ENCODE data around the gene SCAF8. TPM values are rescaled to one million over a fixed set of nuclear protein-coding genes. Genes with fewer than 3 reads are reported as not detected.

Gene SCAF8
- polyA plus RNA-seq, 1 of the 3 experiments (the other 2 are of a cell fraction): 11.0 TPM

GRCh38 chr6:154842833-154843232 is 109.6 kb downstream of the SCAF8 start:
- ChIA-PET POLR2A (interaction anchor here (0.6 kb wide), 1 partner anchor 59 kb away, joined by 3 read pairs; no protein-coding TSS in a partner anchor), CTCF (no interaction called here)
- peak overlapping the region; percentile 5 to 60; a peak in 3 of 4 replicates for H3K27ac ChIP-seq (ENCODE audit: low read depth in 2 of 2, low read length in 1 of 2)
- DNase-seq: peak; percentile 14
- peaks cover 12 to 28% of the 10 kb centered on the region in 2 experiments; a peak in 3 of 4 replicates for H3K4me1 ChIP-seq (ENCODE audit: control insufficient read depth in 1 of 2, insufficient read depth in 2 of 2, low read depth in 1 of 2, low read length in 1 of 2)
- H2AFZ ChIP-seq (ENCODE audit: low read depth): no peak overlapping the region
- peaks cover 81% of the 10 kb centered on the region for H4K20me1 ChIP-seq (ENCODE audit: insufficient read depth)
- 25% methylated on average over 2 of the region's 2 CpGs for WGBS (ENCODE audit: low lambda C conversion rate)
- H3K9me2 ChIP-seq: no peaks in the 10 kb centered on the region
- TF ChIP-seq MEF2A (IDR thresholded peaks at IDR 0.05; ENCODE audit: borderline replicate concordance, low read depth) (no peak), RCOR1 (IDR thresholded peaks at IDR 0.05; ENCODE audit: low read length) (peak; percentile 34; the same call in 1 of the 2 replicates), EP300 (IDR thresholded peaks at IDR 0.05; ENCODE audit: borderline replicate concordance in 1 of 2, low read depth in 1 of 2, low read length in 1 of 2) (peak in 1 of 2 experiments; percentile 20; a peak in 1 of 4 replicates), MXI1 (IDR thresholded peaks at IDR 0.05; ENCODE audit: low read depth, low read length) (peak; percentile 33; the same call in 1 of the 2 replicates), CHD2 (IDR thresholded peaks at IDR 0.05; ENCODE audit: low read length, partially characterized antibody) (peak; percentile 12)
- H3K79me2 ChIP-seq (ENCODE audit: insufficient read depth): peaks cover 100% of the 10 kb centered on the region
- no peaks in the 10 kb centered on the region for H3K9me3 ChIP-seq
- H3K36me3 ChIP-seq (replicated peaks in 1 of 2; ENCODE audit: control insufficient read depth in 1 of 2, insufficient read depth in 2 of 2, low read length in 1 of 2): peaks cover 9 to 30% of the 10 kb centered on the region in 2 experiments
- no peaks in the 10 kb centered on the region for H3K27me3 ChIP-seq (ENCODE audit: insufficient read depth)
- no peak overlapping the region for H3K9ac ChIP-seq
- no peak overlapping the region for H3K4me3 ChIP-seq (ENCODE audit: low read depth in 2 of 2, low read length in 1 of 2)
- H3F3A ChIP-seq (replicated peaks; ENCODE audit: insufficient read depth): peaks cover 14% of the 10 kb centered on the region
- no peak overlapping the region for H3K4me2 ChIP-seq

GRCh38 chr6:154847318-154847717 is 114.1 kb downstream of the SCAF8 start:
- POLR2A ChIA-PET: no interaction called here
- Histone ChIP-seq H3K4me1 (ENCODE audit: control insufficient read depth in 1 of 2, insufficient read depth in 2 of 2, low read depth in 1 of 2, low read length in 1 of 2) (peaks cover 27 to 36% of the 10 kb centered on the region in 2 experiments; a peak in 3 of 4 replicates), H3K36me3 (replicated peaks in 1 of 2; ENCODE audit: control insufficient read depth in 1 of 2, insufficient read depth in 2 of 2, low read length in 1 of 2) (peaks cover 6 to 15% of the 10 kb centered on the region in 2 experiments), H2AFZ (ENCODE audit: low read depth) (no peak overlapping the region), H3K27ac (ENCODE audit: low read depth in 2 of 2, low read length in 1 of 2) (peak overlapping the region in 1 of 2 experiments; percentile 28; a peak in 1 of 4 replicates), H3K4me3 (ENCODE audit: low read depth in 2 of 2, low read length in 1 of 2) (no peak overlapping the region), H3K27me3 (ENCODE audit: insufficient read depth) (no peaks in the 10 kb centered on the region), H3K9ac (no peak overlapping the region), H3K79me2 (ENCODE audit: insufficient read depth) (peaks cover 98% of the 10 kb centered on the region), H3K4me2 (no peak overlapping the region), H3K9me2 (no peaks in the 10 kb centered on the region), H4K20me1 (ENCODE audit: insufficient read depth) (peaks cover 86% of the 10 kb centered on the region), H3K9me3 (no peaks in the 10 kb centered on the region), H3F3A (replicated peaks; ENCODE audit: insufficient read depth) (peaks cover 13% of the 10 kb centered on the region)
- CTCF ChIA-PET: no interaction called here
- no peak for DNase-seq
- WGBS (ENCODE audit: low lambda C conversion rate): 98% methylated on average over 2 of the region's 2 CpGs
- TF ChIP-seq ZBTB33 (IDR thresholded peaks at IDR 0.05; ENCODE audit: borderline replicate concordance, low read depth) (no peak), USF2 (IDR thresholded peaks at IDR 0.05; ENCODE audit: borderline replicate concordance, low read depth, low read length) (no peak), YY1 (IDR thresholded peaks at IDR 0.05; ENCODE audit: low read depth) (no peak), IRF3 (IDR thresholded peaks at IDR 0.05; ENCODE audit: low read depth, low read length) (no peak), FOXM1 (IDR thresholded peaks at IDR 0.05; ENCODE audit: low read depth) (no peak)

Data from SK-N-SH (cell line).